Measurements from ENCODE around the gene IL12RB2. TPM values are rescaled to one million over a fixed set of nuclear protein-coding genes. Genes with fewer than 3 reads are reported as not detected.

Gene IL12RB2
- total RNA-seq, 1 experiment from 2014 or later: not detected

DNA sequence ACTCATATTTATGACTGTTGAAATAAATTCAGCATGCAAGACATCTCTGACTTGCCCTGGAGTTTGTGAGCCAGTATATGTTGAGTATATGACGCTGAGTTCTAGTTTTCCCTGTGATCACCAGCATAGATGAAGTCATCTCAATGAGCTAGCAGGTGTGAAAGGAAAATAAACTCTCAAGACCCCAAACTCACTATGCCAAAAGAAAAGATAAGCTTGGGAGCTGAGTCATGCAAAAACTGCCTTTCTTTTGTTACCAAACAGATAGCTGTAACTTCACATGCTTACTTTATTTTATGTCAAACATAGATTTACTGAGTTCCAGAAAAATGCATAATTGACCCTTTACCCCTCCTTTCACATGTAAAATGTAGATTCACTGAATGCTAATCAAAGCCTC, 69.6 kb downstream of the IL12RB2 start:
- TF ChIP-seq EZH2 (IDR thresholded peaks at IDR 0.05; ENCODE audit: low read depth): no peak
- TF ChIP-seq, protein P1, sequence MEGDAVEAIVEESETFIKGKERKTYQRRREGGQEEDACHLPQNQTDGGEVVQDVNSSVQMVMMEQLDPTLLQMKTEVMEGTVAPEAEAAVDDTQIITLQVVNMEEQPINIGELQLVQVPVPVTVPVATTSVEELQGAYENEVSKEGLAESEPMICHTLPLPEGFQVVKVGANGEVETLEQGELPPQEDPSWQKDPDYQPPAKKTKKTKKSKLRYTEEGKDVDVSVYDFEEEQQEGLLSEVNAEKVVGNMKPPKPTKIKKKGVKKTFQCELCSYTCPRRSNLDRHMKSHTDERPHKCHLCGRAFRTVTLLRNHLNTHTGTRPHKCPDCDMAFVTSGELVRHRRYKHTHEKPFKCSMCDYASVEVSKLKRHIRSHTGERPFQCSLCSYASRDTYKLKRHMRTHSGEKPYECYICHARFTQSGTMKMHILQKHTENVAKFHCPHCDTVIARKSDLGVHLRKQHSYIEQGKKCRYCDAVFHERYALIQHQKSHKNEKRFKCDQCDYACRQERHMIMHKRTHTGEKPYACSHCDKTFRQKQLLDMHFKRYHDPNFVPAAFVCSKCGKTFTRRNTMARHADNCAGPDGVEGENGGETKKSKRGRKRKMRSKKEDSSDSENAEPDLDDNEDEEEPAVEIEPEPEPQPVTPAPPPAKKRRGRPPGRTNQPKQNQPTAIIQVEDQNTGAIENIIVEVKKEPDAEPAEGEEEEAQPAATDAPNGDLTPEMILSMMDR (conservative IDR thresholded peaks at IDR 0.05): no peak
- 0 out of 2 replicates have a peak overlapping the region, but pooled peaks have one; percentile 13 for H3K27ac ChIP-seq
- no peaks in the 10 kb centered on the region for H3K36me3 ChIP-seq (ENCODE audit: low read depth)
- H3K27me3 ChIP-seq (ENCODE audit: insufficient read depth, low read depth): no peaks in the 10 kb centered on the region
- no peaks in the 10 kb centered on the region for H3K79me2 ChIP-seq (ENCODE audit: low read depth)
- no peak overlapping the region for H2AFZ ChIP-seq
- H4K20me1 ChIP-seq (ENCODE audit: insufficient read depth): no peaks in the 10 kb centered on the region
- ChIA-PET CTCF (no interaction called here), POLR2A (ENCODE audit: unreplicated experiment) (interaction anchor here (0.6 kb wide), 1 partner anchor 13 kb away, joined by 5 read pairs; no protein-coding TSS in a partner anchor)
- peaks cover 20% of the 10 kb centered on the region; the same call in 1 of the 2 replicates for H3F3A ChIP-seq (ENCODE audit: insufficient read depth, low read depth)
- no peaks in the 10 kb centered on the region for H3K9me2 ChIP-seq (ENCODE audit: insufficient read depth)
- no peak for DNase-seq
- no peak overlapping the region for H3K4me3 ChIP-seq
- no peak overlapping the region for H3K4me2 ChIP-seq
- no peaks in the 10 kb centered on the region; the same call in 1 of the 2 replicates for H3K9me3 ChIP-seq (ENCODE audit: insufficient read depth, low read depth)
- intact Hi-C loops (cut with micrococcal nuclease; ENCODE audit: unreplicated experiment): loop anchor here (10.0 kb wide), 1 partner anchor 368 kb away; no protein-coding TSS in a partner anchor
- peaks cover 28% of the 10 kb centered on the region for H3K4me1 ChIP-seq (replicated peaks; ENCODE audit: insufficient read depth)
- no TSS peak for BruUV-seq (replicated peaks)

DNA sequence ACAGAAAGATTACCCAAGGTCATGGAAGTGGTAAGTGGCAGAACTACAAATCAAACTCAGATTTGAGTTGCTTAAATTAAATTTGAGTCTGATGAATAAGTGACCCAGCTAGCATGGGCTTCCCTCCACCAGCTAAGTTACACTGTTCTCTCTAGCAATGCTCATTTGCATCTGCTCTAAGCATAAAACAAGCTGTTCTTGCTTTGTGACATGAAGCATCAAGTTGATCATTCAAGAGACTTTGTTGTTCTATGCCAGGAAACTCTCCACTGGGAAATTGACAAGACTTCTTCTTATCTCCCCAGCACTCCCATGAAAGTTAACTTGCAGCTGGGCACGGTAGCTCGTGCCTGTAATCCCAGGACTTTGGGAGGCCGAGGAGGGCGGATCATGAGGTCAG, 73.5 kb downstream of the IL12RB2 start:
- TF ChIP-seq, protein P1 (conservative IDR thresholded peaks at IDR 0.05): no peak
- no peak for TF ChIP-seq EZH2 (IDR thresholded peaks at IDR 0.05; ENCODE audit: low read depth)
- Histone ChIP-seq H3K27ac (no peak overlapping the region), H4K20me1 (ENCODE audit: insufficient read depth) (no peaks in the 10 kb centered on the region), H3K4me2 (no peak overlapping the region), H3K36me3 (ENCODE audit: low read depth) (no peaks in the 10 kb centered on the region), H3K79me2 (ENCODE audit: low read depth) (no peaks in the 10 kb centered on the region), H3F3A (ENCODE audit: insufficient read depth, low read depth) (peaks cover 16% of the 10 kb centered on the region; the same call in 1 of the 2 replicates), H3K9me2 (ENCODE audit: insufficient read depth) (no peaks in the 10 kb centered on the region), H3K9me3 (ENCODE audit: insufficient read depth, low read depth) (peaks cover 2% of the 10 kb centered on the region; the same call in 1 of the 2 replicates), H3K4me1 (replicated peaks; ENCODE audit: insufficient read depth) (peaks cover 19% of the 10 kb centered on the region), H3K27me3 (ENCODE audit: insufficient read depth, low read depth) (no peaks in the 10 kb centered on the region), H3K4me3 (no peak overlapping the region), H2AFZ (no peak overlapping the region)
- ChIA-PET CTCF (no interaction called here), POLR2A (ENCODE audit: unreplicated experiment) (no interaction called here)
- no peak for DNase-seq
- no TSS peak for BruUV-seq (replicated peaks)
- intact Hi-C loops (cut with micrococcal nuclease; ENCODE audit: unreplicated experiment): no loop called here

DNA sequence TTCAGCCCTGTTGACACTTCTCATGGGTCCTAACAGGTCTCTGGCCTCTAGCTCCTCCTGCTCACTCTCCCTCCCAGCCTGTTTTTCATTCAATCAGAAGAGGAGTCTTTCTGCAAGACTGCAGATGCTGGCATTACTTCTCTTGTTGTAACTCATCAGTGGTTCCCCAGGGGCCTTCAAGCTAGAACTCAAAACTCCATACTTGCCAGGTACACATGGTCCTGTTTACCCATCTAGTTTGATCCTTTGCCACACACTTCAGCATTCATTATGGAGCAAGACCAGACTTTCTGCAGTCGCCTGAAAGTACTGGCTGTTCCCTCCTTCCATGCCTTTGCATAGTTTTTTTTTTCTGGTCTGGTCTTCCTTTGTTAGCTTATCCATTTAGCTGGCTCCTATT, 74.6 kb downstream of the IL12RB2 start:
- Histone ChIP-seq H4K20me1 (ENCODE audit: insufficient read depth) (no peaks in the 10 kb centered on the region), H3K36me3 (ENCODE audit: low read depth) (no peaks in the 10 kb centered on the region), H3K79me2 (ENCODE audit: low read depth) (no peaks in the 10 kb centered on the region), H3K4me3 (no peak overlapping the region), H3K27ac (no peak overlapping the region), H2AFZ (no peak overlapping the region), H3K9me2 (ENCODE audit: insufficient read depth) (no peaks in the 10 kb centered on the region), H3K9me3 (ENCODE audit: insufficient read depth, low read depth) (peaks cover 2% of the 10 kb centered on the region; the same call in 1 of the 2 replicates), H3K4me2 (no peak overlapping the region), H3F3A (ENCODE audit: insufficient read depth, low read depth) (peaks cover 5% of the 10 kb centered on the region; the same call in 1 of the 2 replicates), H3K4me1 (replicated peaks; ENCODE audit: insufficient read depth) (peaks cover 8% of the 10 kb centered on the region), H3K27me3 (ENCODE audit: insufficient read depth, low read depth) (no peaks in the 10 kb centered on the region)
- CTCF ChIA-PET: interaction anchor here (0.6 kb wide), 1 partner anchor 1062 kb away, joined by 3 read pairs; no protein-coding TSS in a partner anchor
- no peak for TF ChIP-seq EZH2 (IDR thresholded peaks at IDR 0.05; ENCODE audit: low read depth)
- TF ChIP-seq, protein P1 (conservative IDR thresholded peaks at IDR 0.05): no peak
- BruUV-seq (replicated peaks): no TSS peak
- intact Hi-C loops (cut with micrococcal nuclease; ENCODE audit: unreplicated experiment): no loop called here
- DNase-seq: no peak
- POLR2A ChIA-PET (ENCODE audit: unreplicated experiment): no interaction called here

All from PC-9 (cell line).